Brain microvascular endothelial cell (primary cell): ENCODE measurements around the gene OPTC.
A peak's percentile ranks its signal among the peaks of the same experiment; 100 is the strongest.

Experiments used
- DNase-seq: peaks from one replicate; pipeline ENCODE4 v3.0.0-alpha.2; 2020
- H3K27ac ChIP-seq: fragments of 250-450 bp; sonication (Bioruptor Pico); 2 replicates; pipeline ENCODE4 v1.5.1; 2020; ENCODE audit warnings: mild to moderate bottlenecking, moderate library complexity
- H3K27me3 ChIP-seq: fragments of 250-450 bp; sonication (Bioruptor Pico); replicated peaks from 2 replicates; pipeline ENCODE4 v1.5.1; 2020; ENCODE audit warnings: mild to moderate bottlenecking
- H3K36me3 ChIP-seq: fragments of 250-450 bp; sonication (Bioruptor Pico); replicated peaks from 2 replicates; pipeline ENCODE4 v1.5.1; 2020; ENCODE audit warnings: mild to moderate bottlenecking
- H3K4me3 ChIP-seq: 2 replicates; pipeline ENCODE4 v1.5.1; 2011; ENCODE audit warnings: low read depth, mild to moderate bottlenecking, control low read depth, low read length, moderate library complexity
- CTCF ChIP-seq: IDR thresholded peaks from 2 replicates; pipeline ENCODE4 v1.5.1; 2011; ENCODE audit warnings: low read depth, mild to moderate bottlenecking, moderate library complexity, low read length, control low read depth, inconsistent platforms; ENCODE audit errors: missing control alignments
- in situ Hi-C: cut with HindIII; loops from 2 replicates; pipeline ENCODE4 v1.10.0; 2017; ENCODE audit warnings: low sequenced_read_pairs, low pct_ligation_motif_present

OPTC gene

GRCh38 chr1:203536575-203536974 is 42.6 kb downstream of the OPTC start:
- no peaks in the 10 kb centered on the region for H3K36me3 ChIP-seq
- H3K4me3 ChIP-seq: no peak overlapping the region
- H3K27ac ChIP-seq: no peak overlapping the region
- TF ChIP-seq CTCF: no peak
- in situ Hi-C loops: no loop called here
- H3K27me3 ChIP-seq: no peaks in the 10 kb centered on the region
- DNase-seq: no peak

- Histone ChIP-seq H3K27ac (no peak overlapping the region), H3K4me3 (no peak overlapping the region), H3K27me3 (no peaks in the 10 kb centered on the region), H3K36me3 (no peaks in the 10 kb centered on the region)
- in situ Hi-C loops: no loop called here
- DNase-seq: peak; percentile 42
- TF ChIP-seq CTCF: no peak
Observed at GRCh38 chr1:203536980-203537455, 43.1 kb downstream of the OPTC start.

GRCh38 chr1:203537806-203538464 is 44.0 kb downstream of the OPTC start:
- in situ Hi-C loops: no loop called here
- no peak for TF ChIP-seq CTCF
- H3K27ac ChIP-seq: no peak overlapping the region
- no peak overlapping the region for H3K4me3 ChIP-seq
- no peaks in the 10 kb centered on the region for H3K36me3 ChIP-seq
- H3K27me3 ChIP-seq: no peaks in the 10 kb centered on the region
- peak; percentile 41 for DNase-seq

GRCh38 chr1:203538726-203539125 is 44.8 kb downstream of the OPTC start:
- Histone ChIP-seq H3K27ac (no peak overlapping the region), H3K4me3 (no peak overlapping the region), H3K36me3 (no peaks in the 10 kb centered on the region), H3K27me3 (no peaks in the 10 kb centered on the region)
- no peak for TF ChIP-seq CTCF
- DNase-seq: no peak
- in situ Hi-C loops: no loop called here

GRCh38 chr1:203539831-203540546 is 46.0 kb downstream of the OPTC start:
- H3K27ac ChIP-seq: no peak overlapping the region
- in situ Hi-C loops: no loop called here
- no peak overlapping the region for H3K4me3 ChIP-seq
- no peaks in the 10 kb centered on the region for H3K27me3 ChIP-seq
- no peak for DNase-seq
- no peak for TF ChIP-seq CTCF
- no peaks in the 10 kb centered on the region for H3K36me3 ChIP-seq
